ENCODE measurements around the gene RASAL3.

DNA sequence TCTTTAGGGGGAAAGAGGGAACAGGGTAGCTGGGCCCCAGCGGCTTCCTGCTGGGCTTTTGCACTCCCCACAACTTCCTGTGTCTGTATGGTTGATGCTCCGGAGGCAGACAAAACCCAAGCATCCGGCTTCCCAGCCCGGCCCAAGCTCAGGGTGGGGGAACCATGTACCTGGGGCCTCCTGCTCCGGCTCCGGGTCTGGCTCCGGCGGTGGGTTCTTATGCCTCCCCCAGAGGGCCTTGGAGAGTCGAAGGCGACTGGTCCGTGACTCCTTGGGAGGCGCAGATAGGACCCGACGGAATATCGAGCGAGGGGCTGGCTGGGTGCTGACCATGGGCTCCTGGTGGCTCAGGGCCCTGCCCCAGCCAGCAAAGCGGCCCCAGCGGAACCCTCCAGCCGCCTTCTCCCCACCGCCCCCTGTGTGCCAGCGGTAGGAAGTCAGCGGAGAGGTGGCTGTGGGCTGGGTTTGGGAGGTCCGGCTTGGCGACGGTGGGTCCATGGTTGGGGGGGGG, 428 bp downstream of the RASAL3 start:
- TF ChIP-seq, protein P1, sequence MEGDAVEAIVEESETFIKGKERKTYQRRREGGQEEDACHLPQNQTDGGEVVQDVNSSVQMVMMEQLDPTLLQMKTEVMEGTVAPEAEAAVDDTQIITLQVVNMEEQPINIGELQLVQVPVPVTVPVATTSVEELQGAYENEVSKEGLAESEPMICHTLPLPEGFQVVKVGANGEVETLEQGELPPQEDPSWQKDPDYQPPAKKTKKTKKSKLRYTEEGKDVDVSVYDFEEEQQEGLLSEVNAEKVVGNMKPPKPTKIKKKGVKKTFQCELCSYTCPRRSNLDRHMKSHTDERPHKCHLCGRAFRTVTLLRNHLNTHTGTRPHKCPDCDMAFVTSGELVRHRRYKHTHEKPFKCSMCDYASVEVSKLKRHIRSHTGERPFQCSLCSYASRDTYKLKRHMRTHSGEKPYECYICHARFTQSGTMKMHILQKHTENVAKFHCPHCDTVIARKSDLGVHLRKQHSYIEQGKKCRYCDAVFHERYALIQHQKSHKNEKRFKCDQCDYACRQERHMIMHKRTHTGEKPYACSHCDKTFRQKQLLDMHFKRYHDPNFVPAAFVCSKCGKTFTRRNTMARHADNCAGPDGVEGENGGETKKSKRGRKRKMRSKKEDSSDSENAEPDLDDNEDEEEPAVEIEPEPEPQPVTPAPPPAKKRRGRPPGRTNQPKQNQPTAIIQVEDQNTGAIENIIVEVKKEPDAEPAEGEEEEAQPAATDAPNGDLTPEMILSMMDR (IDR thresholded peaks at IDR 0.05) = no peak
- no peak for TF ChIP-seq POLR2A (IDR thresholded peaks at IDR 0.05)
